Smooth muscle cell (in vitro differentiated cells): ENCODE data around the gene ZNF362. TPM values are rescaled to one million over a fixed set of nuclear protein-coding genes. Genes with fewer than 3 reads are reported as not detected.

Experiments used
- DNase-seq: peaks from one replicate; lab custom pipeline; 2025; ENCODE audit not compliant: unreplicated experiment; lab: John Stamatoyannopoulos, UW
- H2AFZ ChIP-seq: fragments of 200-600 bp; sonication (generic); 2 replicates; pipeline ENCODE4 v1.6.0; 2016; ENCODE audit warnings: antibody characterized with exemption, low read depth, mild to moderate bottlenecking
- H3F3A ChIP-seq: fragments of 200-600 bp; sonication (generic); 2 replicates; pipeline ENCODE4 v1.6.0; 2017; ENCODE audit warnings: antibody characterized with exemption, low read depth
- H3K27ac ChIP-seq: fragments of 200-600 bp; sonication (generic); 2 replicates; pipeline ENCODE4 v1.5.1; 2016; ENCODE audit warnings: low read depth, mild to moderate bottlenecking
- H3K27me3 ChIP-seq: fragments of 200-600 bp; sonication (generic); 2 replicates; pipeline ENCODE4 v1.6.1; 2016; ENCODE audit warnings: low read depth, mild to moderate bottlenecking
- H3K36me3 ChIP-seq: fragments of 200-600 bp; sonication (generic); 2 replicates; pipeline ENCODE4 v1.5.1; 2016; ENCODE audit warnings: low read depth
- H3K4me1 ChIP-seq: fragments of 200-600 bp; sonication (generic); 2 replicates; pipeline ENCODE4 v1.5.1; 2016; ENCODE audit warnings: low read depth
- H3K4me2 ChIP-seq: fragments of 200-600 bp; sonication (generic); 2 replicates; pipeline ENCODE4 v1.6.0; 2016; ENCODE audit warnings: mild to moderate bottlenecking
- H3K4me3 ChIP-seq: fragments of 200-600 bp; sonication (generic); 2 replicates; pipeline ENCODE4 v1.5.1; 2016; ENCODE audit warnings: mild to moderate bottlenecking
- H3K79me2 ChIP-seq: fragments of 200-600 bp; sonication (generic); 2 replicates; pipeline ENCODE4 v1.6.0; 2016; ENCODE audit warnings: low read depth, mild to moderate bottlenecking
- H3K9ac ChIP-seq: fragments of 200-600 bp; sonication (generic); 2 replicates; pipeline ENCODE4 v1.6.0; 2016; ENCODE audit warnings: low read depth
- H3K9me3 ChIP-seq: fragments of 200-600 bp; sonication (generic); replicated peaks from 2 replicates; pipeline ENCODE4 v1.5.1; 2016; ENCODE audit warnings: low read depth
- H4K20me1 ChIP-seq: fragments of 200-600 bp; sonication (generic); 2 replicates; pipeline ENCODE4 v1.6.0; 2016; ENCODE audit warnings: low read depth
- WGBS: methylation state at CpG from one replicate; pipeline ENCODE4 v1.1.7; 2016; ENCODE audit warnings: low lambda C conversion rate; 5-methylcytosine and 5-hydroxymethylcytosine counted together
- polyA plus RNA-seq: library from polyadenylated mRNA; unstranded; fragments of >200 nt; fragmentation: Nextera tagmentation; extraction: Ambion mirVana; gene quantifications from 2 replicates; pipeline ENCODE4 v1.2.1, GENCODE V29; 2016
- total RNA-seq: library from RNA; depleted of rRNA; stranded (reverse); fragments of >200 nt; gene quantifications from 2 replicates; pipeline ENCODE4 v1.2.3, GENCODE V29; 2014
- TF ChIP-seq, protein P1 (sequence below): fragments of 200-600 bp; sonication (generic); IDR thresholded peaks from 2 replicates; pipeline ENCODE4 v1.5.1; 2017; ENCODE audit warnings: borderline replicate concordance, mild to moderate bottlenecking, antibody characterized with exemption; ENCODE audit not compliant: insufficient read depth, poor library complexity, severe bottlenecking

ZNF362 gene
- total and polyA plus RNA-seq, 2 experiments from 2014 or later, result 30.0 to 38.2 TPM

DNA sequence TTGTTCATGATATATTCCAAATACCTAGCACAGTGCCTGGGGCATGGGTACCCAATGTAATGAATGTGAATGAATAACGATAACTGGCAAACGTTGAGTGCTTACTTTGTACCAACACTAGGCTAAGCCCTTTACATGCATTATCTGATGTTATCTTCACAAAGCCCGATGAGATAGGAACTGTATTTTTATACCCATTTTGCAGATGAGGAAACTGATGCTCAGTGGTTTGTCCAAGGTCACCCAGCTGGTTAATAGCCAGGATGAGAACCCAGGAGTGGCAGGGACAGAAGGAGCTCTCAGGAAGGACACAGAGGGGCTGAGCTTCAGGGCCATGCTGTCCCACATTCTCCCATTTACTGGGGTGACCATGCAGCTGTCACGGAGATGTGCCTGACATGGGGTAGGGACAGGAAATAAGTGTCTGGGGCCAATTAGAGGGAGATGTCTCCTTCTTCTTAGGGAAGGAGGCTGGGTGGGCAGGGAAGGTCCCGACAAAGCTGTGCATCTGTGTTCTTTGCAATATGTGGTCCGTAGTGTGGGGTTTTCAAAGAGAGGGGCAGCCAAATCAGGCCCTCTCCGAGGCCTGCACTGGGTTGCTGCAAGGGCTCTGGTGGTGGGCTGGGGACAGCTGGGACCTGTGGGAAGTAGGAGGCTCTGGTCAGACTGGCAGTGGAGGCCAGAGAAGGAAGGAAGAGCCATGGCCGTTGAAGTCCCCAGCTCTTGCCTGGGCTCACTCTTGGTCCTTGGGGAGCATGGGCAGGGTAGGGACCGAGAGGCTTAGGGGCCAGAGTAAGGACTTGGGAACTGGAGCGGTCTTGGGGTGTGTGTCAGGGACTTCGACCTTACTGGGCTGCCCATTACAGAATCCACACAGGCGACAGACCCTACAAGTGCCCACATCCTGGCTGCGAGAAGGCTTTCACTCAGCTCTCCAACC lies 38.0 kb downstream of the ZNF362 start:
- no peak overlapping the region for H2AFZ ChIP-seq
- H3K9me3 ChIP-seq, result no peaks in the 10 kb centered on the region
- TF ChIP-seq, protein P1, sequence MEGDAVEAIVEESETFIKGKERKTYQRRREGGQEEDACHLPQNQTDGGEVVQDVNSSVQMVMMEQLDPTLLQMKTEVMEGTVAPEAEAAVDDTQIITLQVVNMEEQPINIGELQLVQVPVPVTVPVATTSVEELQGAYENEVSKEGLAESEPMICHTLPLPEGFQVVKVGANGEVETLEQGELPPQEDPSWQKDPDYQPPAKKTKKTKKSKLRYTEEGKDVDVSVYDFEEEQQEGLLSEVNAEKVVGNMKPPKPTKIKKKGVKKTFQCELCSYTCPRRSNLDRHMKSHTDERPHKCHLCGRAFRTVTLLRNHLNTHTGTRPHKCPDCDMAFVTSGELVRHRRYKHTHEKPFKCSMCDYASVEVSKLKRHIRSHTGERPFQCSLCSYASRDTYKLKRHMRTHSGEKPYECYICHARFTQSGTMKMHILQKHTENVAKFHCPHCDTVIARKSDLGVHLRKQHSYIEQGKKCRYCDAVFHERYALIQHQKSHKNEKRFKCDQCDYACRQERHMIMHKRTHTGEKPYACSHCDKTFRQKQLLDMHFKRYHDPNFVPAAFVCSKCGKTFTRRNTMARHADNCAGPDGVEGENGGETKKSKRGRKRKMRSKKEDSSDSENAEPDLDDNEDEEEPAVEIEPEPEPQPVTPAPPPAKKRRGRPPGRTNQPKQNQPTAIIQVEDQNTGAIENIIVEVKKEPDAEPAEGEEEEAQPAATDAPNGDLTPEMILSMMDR, result no peak
- no peak overlapping the region for H3K4me3 ChIP-seq
- no peaks in the 10 kb centered on the region for H3K36me3 ChIP-seq
- no peaks in the 10 kb centered on the region for H3K4me1 ChIP-seq
- no peak overlapping the region for H3K27ac ChIP-seq
- H3K4me2 ChIP-seq, result no peak overlapping the region
- peaks cover 5% of the 10 kb centered on the region for H3K79me2 ChIP-seq
- no peaks in the 10 kb centered on the region for H3F3A ChIP-seq
- WGBS, result 92% methylated on average over 13 of the region's 13 CpGs
- H3K27me3 ChIP-seq, result no peaks in the 10 kb centered on the region
- DNase-seq, result no peak
- H3K9ac ChIP-seq, result no peak overlapping the region
- peaks cover 35% of the 10 kb centered on the region for H4K20me1 ChIP-seq

DNA sequence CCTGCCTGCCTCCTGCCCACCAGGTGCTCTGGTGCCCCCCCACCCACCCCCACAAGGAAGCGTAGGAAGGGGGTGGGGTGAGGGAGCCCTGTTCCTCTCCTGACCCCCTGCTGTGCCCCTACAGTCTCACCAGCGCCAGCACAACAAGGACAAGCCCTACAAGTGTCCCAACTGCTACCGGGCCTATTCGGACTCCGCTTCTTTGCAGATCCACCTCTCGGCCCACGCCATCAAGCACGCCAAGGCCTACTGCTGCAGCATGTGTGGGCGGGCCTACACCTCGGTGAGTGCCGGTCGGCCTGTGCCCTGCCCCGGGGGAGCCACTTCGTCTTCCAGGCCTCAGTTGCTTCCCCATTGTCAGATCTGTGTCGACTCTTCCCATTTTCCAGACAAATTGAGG lies 38.7 kb downstream of the ZNF362 start:
- H2AFZ ChIP-seq, result no peak overlapping the region

DNA sequence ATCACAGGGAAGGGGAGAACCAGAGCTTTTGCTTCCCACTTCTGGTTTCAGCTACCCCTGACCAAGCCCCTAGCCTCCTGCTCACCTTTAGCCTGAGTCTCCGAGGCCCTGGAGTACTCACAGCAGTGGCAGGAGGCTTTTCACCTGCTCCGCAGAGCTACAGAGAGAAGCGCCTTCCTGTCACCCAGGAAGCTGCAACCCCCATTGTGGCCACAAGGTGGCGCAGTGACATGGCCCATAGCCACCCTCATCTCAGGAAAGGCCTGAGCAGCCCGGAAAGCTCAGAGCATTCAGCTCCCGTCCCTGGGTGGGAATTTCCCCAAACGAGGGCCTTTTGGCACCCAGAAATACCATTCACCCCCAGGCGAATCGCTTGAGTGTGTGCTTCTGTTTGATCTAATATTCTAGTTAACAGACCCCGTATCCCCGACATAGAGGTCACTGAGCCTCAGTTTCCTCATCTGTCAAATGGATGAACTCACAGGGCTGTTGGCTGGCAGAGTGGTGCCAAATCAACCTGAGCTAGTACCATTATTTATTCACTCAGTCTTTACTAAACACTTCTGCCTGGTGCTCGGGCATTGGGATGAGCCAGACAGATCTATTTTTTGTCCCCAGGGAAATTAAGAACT lies 39.3 kb downstream of the ZNF362 start:
- WGBS, result 43% methylated on average over 12 of the region's 12 CpGs
- Histone ChIP-seq H3K4me1 (no peaks in the 10 kb centered on the region), H3K27me3 (no peaks in the 10 kb centered on the region), H3K4me2 (no peak overlapping the region), H3F3A (no peaks in the 10 kb centered on the region), H3K4me3 (no peak overlapping the region), H3K9me3 (no peaks in the 10 kb centered on the region), H3K79me2 (no peaks in the 10 kb centered on the region), H3K36me3 (no peaks in the 10 kb centered on the region), H2AFZ (no peak overlapping the region), H3K9ac (no peak overlapping the region), H4K20me1 (peaks cover 35% of the 10 kb centered on the region), H3K27ac (no peak overlapping the region)
- peak; percentile 67 for DNase-seq
- TF ChIP-seq, protein P1, result peak; percentile 92

More for the DNA sequence above, 38.7 kb downstream of the ZNF362 start:
- TF ChIP-seq, protein P1, result no peak
- Histone ChIP-seq H3K4me3 (no peak overlapping the region), H3K4me1 (no peaks in the 10 kb centered on the region), H3K9me3 (no peaks in the 10 kb centered on the region), H3K9ac (no peak overlapping the region), H4K20me1 (peaks cover 35% of the 10 kb centered on the region), H3K27me3 (no peaks in the 10 kb centered on the region), H3K36me3 (no peaks in the 10 kb centered on the region), H3K27ac (no peak overlapping the region), H3K4me2 (no peak overlapping the region), H3F3A (no peaks in the 10 kb centered on the region), H3K79me2 (no peaks in the 10 kb centered on the region)
- 90% methylated on average over 15 of the region's 15 CpGs for WGBS
- no peak for DNase-seq
